K562 (cell line): ENCODE results near the gene SERP1. TPM values are rescaled to one million over a fixed set of nuclear protein-coding genes. Genes with fewer than 3 reads are reported as not detected.

Source experiments
- ATF3 ChIP-seq, 2 experiments: fragments of 450-650 bp in 1 of 2; sonication (generic) in 1 of 2; formaldehyde crosslinking in 1 of 2; IDR thresholded peaks in 1 of 2; conservative IDR thresholded peaks in 1 of 2; 2 replicates each; pipeline versions ENCODE4 v1.6.1 to v1.8.1; 2016 to 2023; ENCODE audit warnings: mild to moderate bottlenecking in 2 of 2, moderate library complexity in 2 of 2, inconsistent platforms in 1 of 2, missing genetic modification reagents in 1 of 2
- CREB3L1 ChIP-seq: fragments of 450-650 bp; IDR thresholded peaks from 2 replicates; pipeline ENCODE4 v1.6.1; 2014; ENCODE audit warnings: low read depth, mild to moderate bottlenecking, moderate library complexity, borderline replicate concordance
- CREBBP ChIP-seq: IDR thresholded peaks from one replicate; pipeline ENCODE4 v1.6.1; 2012; ENCODE audit warnings: low read depth, mild to moderate bottlenecking, control low read depth, inconsistent platforms, low read length
- DDX20 ChIP-seq: fragments of 450-650 bp; IDR thresholded peaks from 2 replicates; pipeline ENCODE4 v1.6.1; 2016; ENCODE audit warnings: missing genetic modification characterization, low read depth, mild to moderate bottlenecking, missing compliant biosample characterization, moderate library complexity
- EWSR1 ChIP-seq: fragments of 450-650 bp; IDR thresholded peaks from 2 replicates; pipeline ENCODE4 v1.6.1; 2018; ENCODE audit warnings: borderline replicate concordance, mild to moderate bottlenecking, low read depth, moderate library complexity; ENCODE audit not compliant: partially characterized antibody
- KLF10 ChIP-seq: fragments of 250-450 bp; sonication (Bioruptor Pico); IDR thresholded peaks from 2 replicates; pipeline ENCODE4 v1.6.1; 2021; ENCODE audit warnings: matching md5 sums
- KLF16 ChIP-seq: IDR thresholded peaks from 2 replicates; pipeline ENCODE4 v1.6.1; 2016; ENCODE audit warnings: antibody characterized with exemption
- MCM2 ChIP-seq: fragments of 450-650 bp; IDR thresholded peaks from 2 replicates; pipeline ENCODE4 v1.6.1; 2017; ENCODE audit warnings: low read depth, mild to moderate bottlenecking
- MCM7 ChIP-seq, 2 experiments: fragments of 450-650 bp; IDR thresholded peaks; 2 replicates each; pipeline ENCODE4 v1.6.1; 2016 to 2018
- MECOM ChIP-seq: fragments of 250-450 bp; sonication (Bioruptor Pico); IDR thresholded peaks from 2 replicates; pipeline ENCODE4 v1.8.0; 2022; ENCODE audit warnings: inconsistent platforms
- NCOA4 ChIP-seq: fragments of 450-650 bp; IDR thresholded peaks from 2 replicates; pipeline ENCODE4 v1.6.1; 2018; ENCODE audit warnings: mild to moderate bottlenecking; ENCODE audit not compliant: partially characterized antibody
- NR2C2 ChIP-seq, 2 experiments: fragments of 200-800 bp in 1 of 2; sonication (Bioruptor generic) in 1 of 2; sonication (generic) in 1 of 2; formaldehyde crosslinking in 1 of 2; IDR thresholded peaks; 2 replicates each; pipeline versions ENCODE4 v1.6.1 to v1.8.0; 2016 to 2022; ENCODE audit warnings: mild to moderate bottlenecking in 1 of 2, missing compliant biosample characterization in 1 of 2, missing genetic modification characterization in 1 of 2, missing genetic modification reagents in 1 of 2
- SMARCA4 ChIP-seq: fragments of 450-650 bp; IDR thresholded peaks from 2 replicates; pipeline ENCODE4 v1.6.1; 2016
- USF2 ChIP-seq: sonication (generic); formaldehyde crosslinking; IDR thresholded peaks from 2 replicates; pipeline ENCODE4 v1.5.0; 2020; ENCODE audit warnings: missing genetic modification reagents
- ZEB2 ChIP-seq: fragments of 450-650 bp; IDR thresholded peaks from 2 replicates; pipeline ENCODE4 v1.6.1; 2016
- ZNF384 ChIP-seq: IDR thresholded peaks from 2 replicates; pipeline ENCODE4 v1.6.1; 2012; ENCODE audit warnings: low read depth, low read length, improper control_type of control experiment
- ZNF717 ChIP-seq: fragments of 250-450 bp; sonication (Bioruptor Pico); IDR thresholded peaks from 2 replicates; pipeline ENCODE4 v1.5.0; 2021
- polyA plus RNA-seq, 8 experiments: library from polyadenylated mRNA; depleted of rRNA in 4 of 8; stranded (reverse) in 5 of 8; unstranded in 3 of 8; fragments of >200 nt; fragmentation: Nextera tagmentation in 2 of 8; fragmentation: Illumina TruSeq in 1 of 8; extraction: Ambion mirVana in 2 of 8; extraction: Trizol in 1 of 8; gene quantifications; 2 replicates each; pipeline versions ENCODE4 v1.2.1 to v1.2.3, GENCODE V29; 2011 to 2014; ENCODE audit warnings: inconsistent platforms in 1 of 8, missing spikeins in 1 of 8
- total RNA-seq, 7 experiments: library from RNA; depleted of rRNA in 6 of 7; stranded (reverse); fragments of >200 nt in 6 of 7; fragmentation: Illumina TruSeq in 2 of 7; extraction: Trizol in 2 of 7; gene quantifications; 2 replicates each; pipeline versions ENCODE4 v1.2.1 to v1.2.3, GENCODE V29; 2011 to 2021; ENCODE audit warnings: low replicate concordance in 1 of 7
- TF ChIP-seq, protein P1 (sequence below): fragments of 250-450 bp; sonication (Bioruptor Pico); IDR thresholded peaks from 2 replicates; pipeline ENCODE4 v1.4.0; 2020; ENCODE audit warnings: borderline replicate concordance
- TF ChIP-seq, protein P2 (sequence below): fragments of 250-450 bp; sonication (Bioruptor Pico); IDR thresholded peaks from 2 replicates; pipeline ENCODE4 v1.8.0; 2021; ENCODE audit warnings: moderate library complexity, mild to moderate bottlenecking, inconsistent platforms
- TF ChIP-seq, protein P3 (sequence below): fragments of 250-450 bp; sonication (Bioruptor Pico); IDR thresholded peaks from 2 replicates; pipeline ENCODE4 v1.4.0; 2020; ENCODE audit warnings: mild to moderate bottlenecking, moderate library complexity

The SERP1 gene
- total and polyA plus RNA-seq, 9 of the 15 experiments (the other 6 are each of a cell fraction or from before 2014, with no cell fraction given), result 38.6 to 443 (median 121) TPM

GRCh38 chr3:150547045-150547741, 897 bp upstream of the SERP1 start (continued):
- TF ChIP-seq, protein P1, sequence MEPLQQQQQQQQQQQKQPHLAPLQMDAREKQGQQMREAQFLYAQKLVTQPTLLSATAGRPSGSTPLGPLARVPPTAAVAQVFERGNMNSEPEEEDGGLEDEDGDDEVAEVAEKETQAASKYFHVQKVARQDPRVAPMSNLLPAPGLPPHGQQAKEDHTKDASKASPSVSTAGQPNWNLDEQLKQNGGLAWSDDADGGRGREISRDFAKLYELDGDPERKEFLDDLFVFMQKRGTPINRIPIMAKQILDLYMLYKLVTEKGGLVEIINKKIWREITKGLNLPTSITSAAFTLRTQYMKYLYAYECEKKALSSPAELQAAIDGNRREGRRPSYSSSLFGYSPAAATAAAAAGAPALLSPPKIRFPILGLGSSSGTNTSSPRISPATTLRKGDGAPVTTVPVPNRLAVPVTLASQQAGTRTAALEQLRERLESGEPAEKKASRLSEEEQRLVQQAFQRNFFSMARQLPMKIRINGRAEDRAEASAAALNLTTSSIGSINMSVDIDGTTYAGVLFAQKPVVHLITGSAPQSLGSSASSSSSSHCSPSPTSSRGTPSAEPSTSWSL, result no peak
- TF ChIP-seq KLF10 (no peak), MECOM (CRISPR knock-in tag) (no peak), SMARCA4 (peak; percentile 9; the same call in 1 of the 2 replicates), CREBBP (no peak), ATF3 (IDR thresholded peaks at IDR 0.05) (no peak), ATF3 (CRISPR knock-in tag; conservative IDR thresholded peaks at IDR 0.05) (no peak), KLF16 (no peak), ZEB2 (no peak), ZNF384 (no peak), NR2C2 (CRISPR knock-in tag; IDR thresholded peaks at IDR 0.05) (no peak), NR2C2 (tag; IDR thresholded peaks at IDR 0.05) (peak; percentile 87; the same call in 1 of the 2 replicates), CREB3L1 (no peak), USF2 (CRISPR knock-in tag) (no peak), ZNF717 (peak; percentile 58; the same call in 1 of the 2 replicates), NCOA4 (no peak), EWSR1 (no peak), MCM2 (no peak), DDX20 (tag) (no peak), MCM7 (IDR thresholded peaks at IDR 0.05) (no peak)
- TF ChIP-seq, protein P2, sequence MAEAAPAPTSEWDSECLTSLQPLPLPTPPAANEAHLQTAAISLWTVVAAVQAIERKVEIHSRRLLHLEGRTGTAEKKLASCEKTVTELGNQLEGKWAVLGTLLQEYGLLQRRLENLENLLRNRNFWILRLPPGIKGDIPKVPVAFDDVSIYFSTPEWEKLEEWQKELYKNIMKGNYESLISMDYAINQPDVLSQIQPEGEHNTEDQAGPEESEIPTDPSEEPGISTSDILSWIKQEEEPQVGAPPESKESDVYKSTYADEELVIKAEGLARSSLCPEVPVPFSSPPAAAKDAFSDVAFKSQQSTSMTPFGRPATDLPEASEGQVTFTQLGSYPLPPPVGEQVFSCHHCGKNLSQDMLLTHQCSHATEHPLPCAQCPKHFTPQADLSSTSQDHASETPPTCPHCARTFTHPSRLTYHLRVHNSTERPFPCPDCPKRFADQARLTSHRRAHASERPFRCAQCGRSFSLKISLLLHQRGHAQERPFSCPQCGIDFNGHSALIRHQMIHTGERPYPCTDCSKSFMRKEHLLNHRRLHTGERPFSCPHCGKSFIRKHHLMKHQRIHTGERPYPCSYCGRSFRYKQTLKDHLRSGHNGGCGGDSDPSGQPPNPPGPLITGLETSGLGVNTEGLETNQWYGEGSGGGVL (CRISPR knock-in tag), result no peak
- TF ChIP-seq, protein P3, sequence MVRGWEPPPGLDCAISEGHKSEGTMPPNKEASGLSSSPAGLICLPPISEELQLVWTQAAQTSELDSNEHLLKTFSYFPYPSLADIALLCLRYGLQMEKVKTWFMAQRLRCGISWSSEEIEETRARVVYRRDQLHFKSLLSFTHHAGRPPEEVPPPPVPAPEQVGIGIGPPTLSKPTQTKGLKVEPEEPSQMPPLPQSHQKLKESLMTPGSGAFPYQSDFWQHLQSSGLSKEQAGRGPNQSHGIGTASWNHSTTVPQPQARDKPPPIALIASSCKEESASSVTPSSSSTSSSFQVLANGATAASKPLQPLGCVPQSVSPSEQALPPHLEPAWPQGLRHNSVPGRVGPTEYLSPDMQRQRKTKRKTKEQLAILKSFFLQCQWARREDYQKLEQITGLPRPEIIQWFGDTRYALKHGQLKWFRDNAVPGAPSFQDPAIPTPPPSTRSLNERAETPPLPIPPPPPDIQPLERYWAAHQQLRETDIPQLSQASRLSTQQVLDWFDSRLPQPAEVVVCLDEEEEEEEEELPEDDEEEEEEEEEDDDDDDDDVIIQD (CRISPR knock-in tag), result no peak
